ENCODE data around the gene HOMER2. TPM values are rescaled to one million over a fixed set of nuclear protein-coding genes. Genes with fewer than 3 reads are reported as not detected.

The HOMER2 gene
- total RNA-seq, 1 donor from 2014 or later: 8.5 TPM

GRCh38 chr15:82933576-82933975 lies 18.9 kb downstream of the HOMER2 start:
- DNase-seq (ENCODE audit: extremely low read depth, low read depth, low spot score): no peak

- DNase-seq (ENCODE audit: extremely low read depth, low read depth, low spot score): no peak
These were observed 21.3 kb downstream of the HOMER2 start for GRCh38 chr15:82931221-82931620.

GRCh38 chr15:82930461-82930860 lies 22.1 kb downstream of the HOMER2 start:
- DNase-seq (ENCODE audit: extremely low read depth, low read depth, low spot score): no peak

GRCh38 chr15:82928711-82929110 lies 23.8 kb downstream of the HOMER2 start:
- no peak for DNase-seq (ENCODE audit: extremely low read depth, low read depth, low spot score)

- no peak for DNase-seq (ENCODE audit: extremely low read depth, low read depth, low spot score)
These were observed 28.8 kb downstream of the HOMER2 start for GRCh38 chr15:82923744-82924143.

GRCh38 chr15:82922737-82923136 lies 29.8 kb downstream of the HOMER2 start:
- no peak for DNase-seq (ENCODE audit: extremely low read depth, low read depth, low spot score)

- no peak for DNase-seq (ENCODE audit: extremely low read depth, low read depth, low spot score)
These were observed 30.6 kb downstream of the HOMER2 start for GRCh38 chr15:82921939-82922338.

- no peak for DNase-seq (ENCODE audit: extremely low read depth, low read depth, low spot score)
These were observed 31.3 kb downstream of the HOMER2 start for GRCh38 chr15:82921242-82921641.

GRCh38 chr15:82919231-82919886 lies 33.2 kb downstream of the HOMER2 start:
- no peak for DNase-seq (ENCODE audit: extremely low read depth, low read depth, low spot score)

GRCh38 chr15:82918607-82919230 lies 33.8 kb downstream of the HOMER2 start:
- DNase-seq (ENCODE audit: extremely low read depth, low read depth, low spot score): no peak

- DNase-seq (ENCODE audit: extremely low read depth, low read depth, low spot score): no peak
These were observed 34.4 kb downstream of the HOMER2 start for GRCh38 chr15:82918162-82918561.

GRCh38 chr15:82917249-82917648 lies 35.3 kb downstream of the HOMER2 start:
- no peak for DNase-seq (ENCODE audit: extremely low read depth, low read depth, low spot score)

- no peak for DNase-seq (ENCODE audit: extremely low read depth, low read depth, low spot score)
These were observed 36.2 kb downstream of the HOMER2 start for GRCh38 chr15:82916161-82916952.

- no peak for DNase-seq (ENCODE audit: extremely low read depth, low read depth, low spot score)
These were observed 38.1 kb downstream of the HOMER2 start for GRCh38 chr15:82914396-82914795.

GRCh38 chr15:82911458-82911857 lies 41.1 kb downstream of the HOMER2 start:
- DNase-seq (ENCODE audit: extremely low read depth, low read depth, low spot score): no peak

GRCh38 chr15:82910721-82911120 lies 41.8 kb downstream of the HOMER2 start:
- no peak for DNase-seq (ENCODE audit: extremely low read depth, low read depth, low spot score)

GRCh38 chr15:82909080-82909815 lies 43.3 kb downstream of the HOMER2 start:
- no peak for DNase-seq (ENCODE audit: extremely low read depth, low read depth, low spot score)

- DNase-seq (ENCODE audit: extremely low read depth, low read depth, low spot score): no peak
These were observed 45.2 kb downstream of the HOMER2 start for GRCh38 chr15:82907350-82907749.

- no peak for DNase-seq (ENCODE audit: extremely low read depth, low read depth, low spot score)
These were observed 47.9 kb downstream of the HOMER2 start for GRCh38 chr15:82904574-82904973.

- no peak for DNase-seq (ENCODE audit: extremely low read depth, low read depth, low spot score)
These were observed 49.0 kb downstream of the HOMER2 start for GRCh38 chr15:82903511-82903910.

- no peak for DNase-seq (ENCODE audit: extremely low read depth, low read depth, low spot score)
These were observed 51.3 kb downstream of the HOMER2 start for GRCh38 chr15:82901114-82901805.

Data from glomerular endothelial cell (primary cell).